Neural progenitor cell (in vitro differentiated cells): ENCODE measurements around the gene LRRC46. TPM values are rescaled to one million over a fixed set of nuclear protein-coding genes. Genes with fewer than 3 reads are reported as not detected.
A peak's percentile ranks its signal among the peaks of the same experiment; 100 is the strongest.

Experiments used
- DNase-seq: peaks from one replicate; pipeline ENCODE4 v3.0.0-alpha.2; 2016; ENCODE audit warnings: low spot score
- H2AFZ ChIP-seq: fragments of 200-600 bp; sonication (generic); replicated peaks from 2 replicates; pipeline ENCODE4 v1.6.1; 2016; ENCODE audit warnings: antibody characterized with exemption
- H3F3A ChIP-seq: fragments of 200-600 bp; sonication (generic); 2 replicates; pipeline ENCODE4 v1.6.1; 2016; ENCODE audit warnings: antibody characterized with exemption, low read depth
- H3K27ac ChIP-seq: fragments of 200-600 bp; sonication (generic); 2 replicates; pipeline ENCODE4 v1.5.1; 2016; ENCODE audit warnings: mild to moderate bottlenecking
- H3K27me3 ChIP-seq: fragments of 200-600 bp; sonication (generic); 2 replicates; pipeline ENCODE4 v1.6.1; 2016; ENCODE audit warnings: mild to moderate bottlenecking, moderate library complexity
- H3K36me3 ChIP-seq: fragments of 200-600 bp; sonication (generic); 2 replicates; pipeline ENCODE4 v1.5.1; 2016
- H3K4me1 ChIP-seq: fragments of 200-600 bp; sonication (generic); 2 replicates; pipeline ENCODE4 v1.6.1; 2016; ENCODE audit warnings: mixed run types
- H3K4me2 ChIP-seq: fragments of 200-600 bp; sonication (generic); 2 replicates; pipeline ENCODE4 v1.6.1; 2016
- H3K4me3 ChIP-seq: fragments of 200-600 bp; sonication (generic); 2 replicates; pipeline ENCODE4 v1.5.1; 2016
- H3K79me2 ChIP-seq: fragments of 200-600 bp; sonication (generic); 2 replicates; pipeline ENCODE4 v1.6.1; 2016; ENCODE audit warnings: low read depth
- H3K9ac ChIP-seq: fragments of 200-600 bp; sonication (generic); 2 replicates; pipeline ENCODE4 v1.6.1; 2016
- H3K9me3 ChIP-seq: fragments of 200-600 bp; sonication (generic); 2 replicates; pipeline ENCODE4 v1.5.1; 2016; ENCODE audit warnings: low read depth
- H4K20me1 ChIP-seq: fragments of 200-600 bp; sonication (generic); 2 replicates; pipeline ENCODE4 v1.6.1; 2016; ENCODE audit warnings: low read depth
- H3K27ac Mint-ChIP-seq: 3 replicates; pipeline ENCODE4 v1.8.0; 2021; ENCODE audit warnings: mixed read lengths
- H3K27me3 Mint-ChIP-seq: 2 replicates; pipeline ENCODE4 v1.8.0; 2022; ENCODE audit warnings: low read depth, mild to moderate bottlenecking, inconsistent platforms, moderate library complexity, mixed read lengths; ENCODE audit not compliant: insufficient read depth
- H3K36me3 Mint-ChIP-seq: 3 replicates; pipeline ENCODE4 v1.8.0; 2021; ENCODE audit warnings: mixed read lengths
- H3K4me1 Mint-ChIP-seq: 3 replicates; pipeline ENCODE4 v1.8.0; 2021; ENCODE audit warnings: mixed read lengths
- H3K4me3 Mint-ChIP-seq: 3 replicates; pipeline ENCODE4 v1.8.0; 2021; ENCODE audit warnings: mild to moderate bottlenecking, moderate library complexity, mixed read lengths
- H3K9me3 Mint-ChIP-seq: 3 replicates; pipeline ENCODE4 v1.8.0; 2020; ENCODE audit warnings: mixed read lengths
- EZH2 ChIP-seq: fragments of 200-600 bp; sonication (generic); IDR thresholded peaks from 2 replicates; pipeline ENCODE4 v1.6.1; 2017; ENCODE audit warnings: antibody characterized with exemption, mild to moderate bottlenecking, moderate library complexity
- EZH2phosphoT487 ChIP-seq: fragments of 200-600 bp; sonication (generic); IDR thresholded peaks from 2 replicates; pipeline ENCODE4 v1.6.1; 2017; ENCODE audit warnings: antibody characterized with exemption
- total RNA-seq: library from RNA; depleted of rRNA; stranded (reverse); fragments of >200 nt; gene quantifications from 2 replicates; pipeline ENCODE4 v1.2.3, GENCODE V29; 2015; ENCODE audit warnings: low replicate concordance
- TF ChIP-seq, protein P1 (sequence below): fragments of 200-600 bp; sonication (generic); IDR thresholded peaks from 2 replicates; pipeline ENCODE4 v1.5.1; 2017; ENCODE audit warnings: antibody characterized with exemption, mild to moderate bottlenecking

The LRRC46 gene
- total RNA-seq, 1 donor from 2014 or later: 0.06 TPM

DNA sequence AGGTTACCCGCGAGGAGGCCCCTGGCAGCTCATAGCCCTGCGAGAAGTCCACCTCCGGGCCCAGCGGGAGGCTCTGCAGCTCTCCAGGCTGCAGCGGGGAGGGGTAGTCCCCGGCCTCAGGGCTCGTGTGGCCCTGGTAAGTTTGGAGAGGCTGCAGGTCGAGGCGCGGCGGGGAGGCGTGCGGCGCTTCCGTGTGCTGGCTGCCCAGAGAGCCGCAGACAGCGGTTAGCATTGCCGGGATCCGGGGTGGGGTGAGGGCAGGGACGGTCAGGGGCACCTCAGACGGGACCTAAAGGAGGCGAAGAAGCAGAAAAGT is 16.7 kb downstream of the LRRC46 start:
- peaks cover 19% of the 10 kb centered on the region for H3K4me1 Mint-ChIP-seq

GRCh38 chr17:47850373-47850691 is 18.9 kb downstream of the LRRC46 start:
- H2AFZ ChIP-seq: peak overlapping the region; percentile 83
- H3K27ac ChIP-seq: no peak overlapping the region
- H3K27ac Mint-ChIP-seq: no peak overlapping the region
- peaks cover 100% of the 10 kb centered on the region for H3K27me3 ChIP-seq
- no peaks in the 10 kb centered on the region for H3K36me3 ChIP-seq
- TF ChIP-seq EZH2: no peak
- TF ChIP-seq EZH2phosphoT487: no peak
- TF ChIP-seq, protein P1, sequence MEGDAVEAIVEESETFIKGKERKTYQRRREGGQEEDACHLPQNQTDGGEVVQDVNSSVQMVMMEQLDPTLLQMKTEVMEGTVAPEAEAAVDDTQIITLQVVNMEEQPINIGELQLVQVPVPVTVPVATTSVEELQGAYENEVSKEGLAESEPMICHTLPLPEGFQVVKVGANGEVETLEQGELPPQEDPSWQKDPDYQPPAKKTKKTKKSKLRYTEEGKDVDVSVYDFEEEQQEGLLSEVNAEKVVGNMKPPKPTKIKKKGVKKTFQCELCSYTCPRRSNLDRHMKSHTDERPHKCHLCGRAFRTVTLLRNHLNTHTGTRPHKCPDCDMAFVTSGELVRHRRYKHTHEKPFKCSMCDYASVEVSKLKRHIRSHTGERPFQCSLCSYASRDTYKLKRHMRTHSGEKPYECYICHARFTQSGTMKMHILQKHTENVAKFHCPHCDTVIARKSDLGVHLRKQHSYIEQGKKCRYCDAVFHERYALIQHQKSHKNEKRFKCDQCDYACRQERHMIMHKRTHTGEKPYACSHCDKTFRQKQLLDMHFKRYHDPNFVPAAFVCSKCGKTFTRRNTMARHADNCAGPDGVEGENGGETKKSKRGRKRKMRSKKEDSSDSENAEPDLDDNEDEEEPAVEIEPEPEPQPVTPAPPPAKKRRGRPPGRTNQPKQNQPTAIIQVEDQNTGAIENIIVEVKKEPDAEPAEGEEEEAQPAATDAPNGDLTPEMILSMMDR: no peak
- H3K9me3 ChIP-seq: no peaks in the 10 kb centered on the region
- H3K4me3 Mint-ChIP-seq: peak overlapping the region; percentile 82
- peak overlapping the region; percentile 83 for H3K4me2 ChIP-seq
- H3K4me3 ChIP-seq: peak overlapping the region; percentile 46
- peaks cover 2% of the 10 kb centered on the region for H3K36me3 Mint-ChIP-seq
- H3K4me1 ChIP-seq: peaks cover 19% of the 10 kb centered on the region
- H4K20me1 ChIP-seq: peaks cover 36% of the 10 kb centered on the region
- peaks cover 15% of the 10 kb centered on the region for H3F3A ChIP-seq
- H3K9ac ChIP-seq: no peak overlapping the region
- no peak for DNase-seq
- peaks cover 2% of the 10 kb centered on the region for H3K9me3 Mint-ChIP-seq
- H3K4me1 Mint-ChIP-seq: peaks cover 17% of the 10 kb centered on the region
- peaks cover 85% of the 10 kb centered on the region for H3K27me3 Mint-ChIP-seq
- no peaks in the 10 kb centered on the region for H3K79me2 ChIP-seq

More for the DNA sequence above, 16.7 kb downstream of the LRRC46 start:
- Histone ChIP-seq H4K20me1 (peaks cover 32% of the 10 kb centered on the region), H3K36me3 (no peaks in the 10 kb centered on the region), H3K4me3 (peak overlapping the region; percentile 12), H3K27ac (no peak overlapping the region), H3K4me1 (peaks cover 24% of the 10 kb centered on the region), H3K27me3 (peaks cover 92% of the 10 kb centered on the region), H3K9me3 (no peaks in the 10 kb centered on the region), H2AFZ (no peak overlapping the region), H3K9ac (no peak overlapping the region), H3K79me2 (no peaks in the 10 kb centered on the region), H3K4me2 (peak overlapping the region; percentile 81), H3F3A (peaks cover 15% of the 10 kb centered on the region)
- peak; percentile 21 for TF ChIP-seq EZH2phosphoT487
- TF ChIP-seq, protein P1: no peak
- TF ChIP-seq EZH2: no peak
- DNase-seq: peak; percentile 31
- Mint-ChIP-seq H3K36me3 (peaks cover 2% of the 10 kb centered on the region), H3K27ac (no peak overlapping the region), H3K27me3 (peaks cover 76% of the 10 kb centered on the region), H3K9me3 (peaks cover 2% of the 10 kb centered on the region), H3K4me3 (no peak overlapping the region)

DNA sequence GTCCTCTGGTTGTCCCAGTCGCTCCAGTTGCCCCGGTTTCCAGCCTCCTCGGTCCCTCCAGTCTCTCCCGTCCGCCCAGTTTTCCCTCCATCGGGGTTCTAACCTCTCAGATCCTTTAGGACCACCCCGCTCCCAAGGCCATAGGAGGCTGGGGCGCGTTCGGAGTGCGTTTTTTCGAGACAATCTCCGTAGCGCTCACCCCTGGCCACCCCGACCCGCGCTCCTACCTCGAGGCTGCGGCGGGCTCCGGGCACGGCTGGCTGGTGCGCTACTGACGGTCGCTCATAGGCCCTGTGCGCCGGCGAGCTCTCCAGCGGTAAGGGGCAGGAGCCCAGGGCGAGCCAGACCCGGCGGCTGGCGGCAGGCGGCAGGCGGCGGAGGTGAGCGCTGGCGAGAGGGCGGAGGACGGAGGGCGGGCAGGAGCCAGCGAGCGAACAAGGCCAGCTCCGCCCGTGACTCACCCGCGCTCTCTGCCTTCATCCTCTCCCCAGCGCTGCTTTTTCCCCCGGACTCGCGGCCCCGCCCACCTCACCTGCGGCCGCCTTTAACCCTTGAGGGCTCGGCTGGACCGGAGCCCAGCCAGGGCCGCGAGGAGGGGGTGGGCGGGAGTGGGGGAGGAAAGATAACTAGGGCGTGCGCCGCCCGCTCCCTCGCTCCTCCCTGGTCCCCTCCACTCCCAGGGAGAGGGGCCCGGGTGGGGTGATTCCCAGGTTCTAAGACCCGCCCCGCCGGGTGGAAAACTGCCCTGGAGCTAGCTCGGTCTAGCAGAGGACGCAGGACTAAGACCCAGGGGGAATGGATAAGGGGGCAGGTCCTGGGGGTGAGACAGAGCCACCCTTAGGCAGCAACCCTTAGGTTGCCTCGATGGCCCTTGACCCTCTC is 19.5 kb downstream of the LRRC46 start, which contains the start of gene SP6:
SP6 (minus strand) TSS at position 472 of the 882 bp plus-strand sequence. CDS start 2,734 bp downstream, outside the sequence.
- Histone ChIP-seq H2AFZ (peak within 1 kb of the TSS; percentile 83), H3K9ac (no peak within 1 kb of the TSS), H3K27ac (no peak within 1 kb of the TSS), H4K20me1 (peaks cover 36% of the 10 kb centered on the region), H3K36me3 (no peaks in the 10 kb centered on the region), H3K27me3 (peaks cover 100% of the 10 kb centered on the region), H3K4me3 (peak within 1 kb of the TSS; percentile 46), H3K9me3 (no peaks in the 10 kb centered on the region), H3K4me1 (peaks cover 19% of the 10 kb centered on the region), H3K79me2 (no peaks in the 10 kb centered on the region), H3K4me2 (peak within 1 kb of the TSS; percentile 83), H3F3A (peaks cover 15% of the 10 kb centered on the region)
- peaks cover 80% of the 10 kb centered on the region for H3K27me3 Mint-ChIP-seq
- DNase-seq: peak; percentile 91
- TF ChIP-seq EZH2 (peak; percentile 89), EZH2phosphoT487 (peak; percentile 86)
- TF ChIP-seq, protein P1: peak; percentile 28
- peaks cover 2% of the 10 kb centered on the region for H3K36me3 Mint-ChIP-seq
- H3K9me3 Mint-ChIP-seq: peaks cover 2% of the 10 kb centered on the region
- H3K4me3 Mint-ChIP-seq: peak within 1 kb of the TSS; percentile 82
- no peak within 1 kb of the TSS for H3K27ac Mint-ChIP-seq
- peaks cover 17% of the 10 kb centered on the region for H3K4me1 Mint-ChIP-seq
